Bronchial epithelial cell (primary cell): Measurements from ENCODE around the gene RNF43. TPM values are rescaled to one million over a fixed set of nuclear protein-coding genes. Genes with fewer than 3 reads are reported as not detected.

Source experiments
- DNase-seq: peaks from one replicate; pipeline ENCODE4 v3.0.0-alpha.2; 2010; ENCODE audit warnings: low read depth
- FAIRE-seq: peaks from 2 replicates; lab custom pipeline; 2011; peaks lifted over from hg19 to GRCh38; lab: Jason Lieb, UNC
- H3K27me3 ChIP-seq: 2 replicates; pipeline ENCODE4 v1.5.1; 2011; ENCODE audit warnings: low read length; ENCODE audit not compliant: control insufficient read depth, insufficient read depth
- H3K36me3 ChIP-seq: 2 replicates; pipeline ENCODE4 v1.5.1; 2011; ENCODE audit warnings: low read length; ENCODE audit not compliant: control insufficient read depth, insufficient read depth
- H3K4me3 ChIP-seq: 2 replicates; pipeline ENCODE4 v1.5.1; 2011; ENCODE audit warnings: mild to moderate bottlenecking, low read depth, low read length, control low read depth
- CTCF ChIP-seq: IDR thresholded peaks from 2 replicates; pipeline ENCODE4 v1.5.1; 2011; ENCODE audit warnings: mild to moderate bottlenecking, moderate library complexity, low read length, control low read depth, inconsistent platforms; ENCODE audit not compliant: insufficient read depth, severe bottlenecking
- total RNA-seq: library from RNA; depleted of rRNA; stranded (reverse); fragments of >200 nt; gene quantifications from 2 replicates; pipeline ENCODE4 v1.2.1, GENCODE V29; 2014

RNF43 gene
- total RNA-seq, 1 donor from 2014 or later: 7.6 TPM

DNA sequence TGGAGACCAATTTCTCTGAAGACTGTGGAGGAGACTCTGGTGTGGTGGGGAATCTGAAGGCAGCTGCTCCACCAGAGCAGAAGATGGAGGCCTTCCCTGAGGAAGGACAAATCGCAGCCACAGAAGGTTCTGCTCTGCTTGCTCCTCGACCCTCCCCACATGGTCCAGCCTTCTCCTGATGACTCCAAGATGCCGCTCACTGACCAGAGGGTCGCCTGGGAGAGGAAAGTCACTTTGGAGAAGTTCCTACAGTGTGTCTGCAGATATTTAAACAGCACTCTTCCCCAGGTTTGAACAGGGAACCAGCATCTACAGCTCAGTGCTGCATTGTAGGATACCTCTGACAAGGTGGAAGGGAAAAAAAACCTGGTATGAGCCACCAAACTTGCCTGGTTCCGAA, 44.3 kb downstream of the RNF43 start:
- no peaks in the 10 kb centered on the region for H3K27me3 ChIP-seq
- DNase-seq: no peak
- H3K4me3 ChIP-seq: no peak overlapping the region
- H3K36me3 ChIP-seq: peaks cover 7% of the 10 kb centered on the region
- no peak for FAIRE-seq
- TF ChIP-seq CTCF: no peak

- DNase-seq (no peak), FAIRE-seq (no peak)
- H3K4me3 ChIP-seq: no peak overlapping the region
- no peaks in the 10 kb centered on the region for H3K27me3 ChIP-seq
- H3K36me3 ChIP-seq: peaks cover 7% of the 10 kb centered on the region
- no peak for TF ChIP-seq CTCF
These were observed 45.9 kb downstream of the RNF43 start for GRCh38 chr17:58371300-58371950.

DNA sequence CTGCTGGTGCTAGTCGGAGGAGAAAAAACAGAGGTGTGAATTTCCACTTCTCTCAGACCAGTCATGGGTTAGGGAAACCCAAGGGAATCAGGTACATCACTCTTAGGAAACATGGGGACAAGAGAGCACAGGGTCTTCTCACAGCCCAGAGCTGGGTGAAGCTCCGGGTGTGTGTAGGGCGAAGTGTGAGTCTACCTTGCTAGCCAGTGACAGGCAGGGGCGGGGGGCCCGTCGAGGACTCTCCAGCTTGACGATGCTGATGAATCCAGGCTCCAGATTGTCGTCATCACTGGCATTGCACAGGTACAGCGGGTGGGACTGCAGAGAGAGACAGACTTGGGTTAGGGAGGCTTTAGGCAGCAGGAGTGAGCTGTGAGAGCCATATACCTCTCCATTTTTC, 46.6 kb downstream of the RNF43 start:
- no peak for FAIRE-seq
- DNase-seq: no peak
- no peak overlapping the region for H3K4me3 ChIP-seq
- no peak for TF ChIP-seq CTCF
- no peaks in the 10 kb centered on the region for H3K27me3 ChIP-seq
- H3K36me3 ChIP-seq: peaks cover 7% of the 10 kb centered on the region

DNA sequence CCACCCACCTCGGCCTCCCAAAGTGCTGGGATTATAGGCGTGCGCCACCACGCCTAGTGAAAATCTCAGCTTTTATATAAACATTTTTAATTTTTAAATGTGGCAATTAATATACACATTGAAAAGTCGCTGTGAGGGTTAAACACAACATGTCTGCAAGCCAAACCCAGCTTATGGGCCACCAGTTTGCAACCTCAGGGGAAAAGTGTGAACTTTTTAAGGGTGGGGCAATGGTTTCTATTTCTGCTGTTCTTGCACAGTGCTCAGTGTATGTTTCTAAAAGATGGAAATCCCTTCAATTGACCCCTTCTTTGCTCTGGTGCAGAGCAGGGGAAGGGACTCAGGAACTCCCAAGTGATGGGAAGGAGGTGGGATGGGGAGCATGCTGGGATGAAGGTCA, 47.0 kb downstream of the RNF43 start:
- H3K36me3 ChIP-seq: peaks cover 7% of the 10 kb centered on the region
- H3K4me3 ChIP-seq: no peak overlapping the region
- FAIRE-seq: no peak
- no peaks in the 10 kb centered on the region for H3K27me3 ChIP-seq
- TF ChIP-seq CTCF: no peak
- DNase-seq: no peak

- TF ChIP-seq CTCF: no peak
- Histone ChIP-seq H3K4me3 (no peak overlapping the region), H3K27me3 (no peaks in the 10 kb centered on the region), H3K36me3 (peaks cover 7% of the 10 kb centered on the region)
- FAIRE-seq (no peak), DNase-seq (no peak)
These were observed 47.9 kb downstream of the RNF43 start for GRCh38 chr17:58369214-58370031.
